CMK (cell line): Measurements from ENCODE around the gene GUCY2D.

ENCODE experiments used
- DNase-seq: peaks from one replicate; pipeline ENCODE4 v3.0.0-alpha.2; 2010; ENCODE audit warnings: low read depth

GUCY2D gene

GRCh38 chr17:8067806-8068205, 65.4 kb downstream of the GUCY2D start:
- DNase-seq = no peak

- peak; percentile 38 for DNase-seq
Measured at GRCh38 chr17:8068736-8069586, 66.5 kb downstream of the GUCY2D start.

GRCh38 chr17:8069587-8069860, 67.1 kb downstream of the GUCY2D start:
- DNase-seq = no peak
